Limb (tissue), 2 donors: ENCODE measurements around the gene KCNQ1OT1.
A peak's percentile ranks its signal among the peaks of the same experiment; 100 is the strongest.

Source experiments
- DNase-seq, 2 donors: peaks; one replicate each; pipeline ENCODE4 v3.0.0-alpha.2; 2016; ENCODE audit errors: extremely low spot score in 2 of 2

The KCNQ1OT1 gene

DNA sequence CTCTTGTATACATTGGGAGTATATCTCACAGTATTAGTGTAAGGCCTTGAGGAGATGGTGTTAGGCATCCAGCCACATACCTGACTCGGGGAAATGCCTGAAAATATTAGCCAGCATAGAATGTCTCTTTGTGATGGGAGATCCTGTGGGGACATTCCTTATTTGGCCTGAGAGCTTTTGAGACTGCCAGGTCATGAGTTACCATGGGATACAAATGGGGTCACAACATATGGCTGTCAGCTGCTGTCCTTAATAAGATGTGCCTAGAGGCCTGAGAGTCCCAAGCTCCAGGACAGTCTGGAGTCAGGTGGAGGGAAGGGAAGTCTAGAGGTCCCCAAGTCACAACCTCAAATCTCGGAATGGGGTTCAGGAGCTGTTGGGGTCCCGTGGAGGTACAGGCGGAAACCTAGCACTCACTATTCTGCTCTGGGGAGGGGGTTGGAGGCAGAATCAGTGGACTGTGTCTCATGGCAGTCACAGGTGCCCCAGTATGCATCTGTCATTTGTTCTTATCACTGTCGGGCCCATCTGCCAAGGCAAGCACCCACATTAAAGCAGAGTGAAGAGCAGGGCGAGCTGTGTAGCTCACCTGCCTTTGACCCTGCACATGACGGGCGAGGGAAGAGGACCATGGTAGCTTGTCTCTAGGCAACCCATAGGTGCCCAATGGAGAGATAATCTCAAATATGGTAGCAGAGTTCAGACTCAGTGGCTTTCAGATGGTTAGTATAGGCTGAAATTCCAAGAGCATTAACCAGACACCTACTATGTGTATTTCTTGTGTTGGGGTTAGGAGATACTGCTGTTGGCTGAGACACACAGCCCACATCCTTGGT lies 29.9 kb downstream of the KCNQ1OT1 start:
- peak in 1 of 2 donors; percentile 15 for DNase-seq

DNA sequence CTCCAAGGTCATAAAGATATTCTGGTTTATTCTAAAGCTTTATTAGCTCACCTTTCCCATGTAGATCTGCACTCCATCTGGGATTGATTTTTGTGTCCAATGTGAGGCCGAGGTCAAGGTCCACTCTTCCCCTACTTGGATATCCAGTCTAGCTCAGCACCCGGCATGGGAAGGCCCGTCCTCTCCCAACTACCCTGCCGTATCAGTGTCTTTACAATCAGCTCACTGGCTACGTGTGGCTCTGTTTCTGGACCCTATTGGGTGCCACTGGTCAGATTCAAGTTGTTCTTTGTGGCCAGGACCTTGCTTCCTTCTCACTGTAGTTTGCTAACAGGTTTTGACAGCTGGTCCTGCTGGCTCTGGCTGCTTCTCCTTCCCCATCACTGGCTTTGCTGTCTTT lies 30.9 kb downstream of the KCNQ1OT1 start:
- DNase-seq = no peak

DNA sequence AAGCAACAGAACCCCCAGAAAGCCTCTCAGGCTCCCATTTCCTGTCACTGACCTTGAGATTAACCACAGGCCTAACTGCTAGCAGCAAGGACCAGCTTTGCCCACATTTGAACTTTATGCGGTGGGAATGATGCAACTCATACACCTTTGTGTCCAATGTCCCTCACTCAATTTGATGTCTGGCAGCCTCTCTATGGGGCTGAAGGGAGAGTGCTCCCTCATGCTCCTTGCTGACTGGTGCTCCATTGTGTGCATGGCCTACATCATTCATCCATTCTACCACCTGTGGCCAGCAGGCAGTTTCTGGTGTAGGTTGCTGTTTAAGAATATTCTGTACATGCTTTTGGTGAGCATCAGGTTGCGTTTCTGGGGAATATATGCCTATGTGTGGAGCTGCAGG lies 31.9 kb downstream of the KCNQ1OT1 start:
- no peak for DNase-seq

DNA sequence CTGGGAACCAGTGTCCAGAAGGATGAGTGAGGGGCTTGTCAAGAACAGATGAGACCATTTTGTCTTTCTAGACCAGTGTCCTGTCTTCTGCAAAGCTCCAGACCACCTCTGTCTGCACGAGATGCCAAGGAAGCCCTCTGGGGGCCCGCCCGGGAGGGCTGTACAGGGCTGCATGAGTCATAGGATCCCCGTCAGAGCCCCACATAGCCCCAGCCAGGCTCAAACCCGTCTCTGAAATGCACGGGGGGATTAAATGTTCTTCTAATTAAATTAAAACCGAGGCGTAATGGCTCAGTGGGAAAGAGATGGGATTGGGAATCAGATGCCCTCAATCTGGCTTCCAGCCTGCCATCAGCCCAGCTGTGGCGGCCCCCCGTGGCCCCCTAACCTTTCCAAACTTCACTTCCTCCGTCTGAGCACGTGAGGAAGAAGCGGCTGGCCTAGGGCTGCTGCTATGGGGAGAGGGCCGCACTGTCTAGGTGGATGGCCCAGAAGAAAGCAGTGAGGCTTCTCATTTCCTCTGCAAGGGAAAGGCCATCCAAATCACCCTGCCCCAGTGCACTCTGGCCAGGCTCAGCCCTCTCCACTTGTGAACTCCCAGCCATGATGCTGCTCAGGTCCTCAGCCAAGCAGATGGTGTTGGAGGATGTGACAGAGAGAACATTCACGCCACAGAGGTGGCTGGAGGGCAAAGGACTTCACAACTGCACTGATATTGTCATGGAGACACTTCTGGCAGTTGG lies 32.8 kb downstream of the KCNQ1OT1 start:
- DNase-seq = peak in 1 of 2 donors; percentile 32

DNA sequence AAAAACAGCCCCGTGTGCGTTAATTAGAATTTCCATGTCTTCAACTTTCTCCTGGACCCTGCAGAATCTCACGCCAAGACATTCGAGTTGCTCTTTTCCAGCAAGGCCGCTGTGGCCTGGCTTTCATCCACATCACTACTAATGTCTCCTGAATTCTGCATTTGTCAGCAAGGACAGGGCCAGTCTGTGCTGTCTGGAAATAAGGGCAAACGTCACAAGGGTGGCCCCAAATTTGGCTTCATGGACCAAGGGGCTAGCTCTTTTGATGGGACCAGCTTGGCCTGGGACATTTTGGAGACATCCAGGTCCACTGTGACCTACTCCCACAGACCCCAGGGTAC lies 33.4 kb downstream of the KCNQ1OT1 start:
- DNase-seq = peak in 1 of 2 donors; percentile 32

DNA sequence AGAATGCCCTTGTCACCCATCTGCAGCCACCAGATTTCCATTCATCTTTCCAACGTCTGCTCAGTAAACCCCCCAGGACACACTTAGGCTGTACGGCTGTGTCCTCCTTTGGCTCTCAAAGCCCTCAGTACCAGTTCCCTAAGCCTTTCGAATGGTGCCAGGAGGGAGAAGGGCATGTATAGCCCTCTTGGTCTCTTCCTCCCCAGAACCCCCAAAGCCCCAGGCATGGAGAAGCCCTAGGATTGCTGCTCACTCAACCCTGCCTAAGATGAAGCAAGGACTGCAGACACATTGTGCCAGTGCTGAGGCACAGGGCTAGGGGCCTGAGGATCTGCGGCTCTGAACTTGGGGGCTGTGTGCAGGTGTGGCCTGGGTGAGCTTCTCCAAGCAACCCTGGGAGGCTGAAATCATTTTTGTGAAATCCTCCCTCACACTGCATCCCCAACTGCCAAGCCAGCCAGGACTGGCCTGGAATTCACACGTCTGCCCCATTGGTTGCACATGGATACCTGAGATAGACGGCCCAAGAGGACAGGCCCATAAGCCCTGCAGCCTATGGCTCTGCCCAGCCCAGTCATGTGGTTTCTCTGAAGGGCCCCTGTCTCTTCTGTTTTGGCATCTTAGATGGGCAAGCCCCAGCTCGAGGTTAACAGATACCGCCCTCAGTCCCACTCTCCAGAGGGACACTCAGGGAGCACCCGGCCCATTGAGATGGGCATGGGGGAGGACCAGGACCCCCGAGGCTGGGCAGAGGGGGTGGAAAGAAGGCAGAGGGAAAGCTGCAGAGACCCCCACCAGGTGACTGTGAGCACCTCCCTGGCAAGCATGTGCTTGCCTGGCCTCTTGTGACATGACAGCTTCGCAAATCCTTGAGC lies 34.0 kb downstream of the KCNQ1OT1 start:
- peak in 1 of 2 donors; percentile 12 for DNase-seq

DNA sequence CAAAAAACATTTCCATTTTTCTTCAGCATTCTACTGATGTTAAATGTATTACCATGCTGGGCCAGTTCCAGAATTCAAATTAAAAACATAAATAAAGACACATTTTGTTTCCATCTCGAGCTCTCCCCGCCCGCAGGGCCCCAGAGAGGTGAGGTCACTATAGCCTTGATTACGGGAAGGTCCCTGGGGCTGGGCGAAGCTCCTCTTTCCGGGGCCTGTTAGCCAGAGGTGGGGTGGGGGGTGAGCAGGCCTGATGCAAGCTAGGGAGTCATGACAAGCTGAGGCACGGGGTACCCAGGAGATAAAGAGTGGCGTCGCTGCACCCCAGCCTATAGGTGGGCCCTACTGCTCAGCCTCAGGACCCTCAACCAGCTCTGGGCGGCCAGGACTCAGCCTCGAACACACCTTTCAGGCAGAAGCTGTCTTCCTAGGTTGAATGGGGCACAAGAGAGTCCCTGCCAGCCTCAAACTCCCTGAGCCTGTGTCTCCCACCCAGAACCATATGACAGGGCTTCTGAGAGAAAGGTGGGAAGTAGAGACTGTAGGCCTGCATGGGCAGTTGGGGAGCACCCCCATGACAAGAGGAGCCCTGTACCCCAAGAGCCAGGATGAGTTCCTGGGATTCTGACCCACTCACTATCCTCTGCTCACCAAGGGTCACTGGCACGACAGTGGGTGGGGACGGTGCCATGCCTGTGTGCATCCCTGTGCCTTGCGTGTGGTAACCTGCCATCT lies 34.8 kb downstream of the KCNQ1OT1 start:
- DNase-seq = peak in 1 of 2 donors; percentile 29

DNA sequence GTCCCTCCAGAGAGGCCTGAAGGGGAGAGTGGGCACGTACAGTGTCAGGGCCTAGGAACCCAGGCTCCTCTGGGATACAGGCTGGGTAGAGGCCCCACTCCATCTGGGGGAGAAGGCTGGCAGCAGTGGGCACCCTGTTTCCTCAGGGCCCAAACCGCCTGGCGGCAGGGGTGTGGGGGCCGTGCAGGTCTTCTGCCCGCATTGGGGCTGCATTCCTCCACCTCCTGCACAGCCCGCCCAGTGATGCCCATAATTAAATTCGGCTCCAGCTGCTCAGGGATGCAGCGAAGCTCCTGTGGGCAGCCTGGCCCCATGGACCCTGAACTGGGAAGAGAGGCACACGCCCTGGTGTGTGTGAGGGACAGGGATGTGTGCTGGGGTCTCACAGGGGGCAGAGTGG lies 35.4 kb downstream of the KCNQ1OT1 start:
- peak in 1 of 2 donors; percentile 21 for DNase-seq

DNA sequence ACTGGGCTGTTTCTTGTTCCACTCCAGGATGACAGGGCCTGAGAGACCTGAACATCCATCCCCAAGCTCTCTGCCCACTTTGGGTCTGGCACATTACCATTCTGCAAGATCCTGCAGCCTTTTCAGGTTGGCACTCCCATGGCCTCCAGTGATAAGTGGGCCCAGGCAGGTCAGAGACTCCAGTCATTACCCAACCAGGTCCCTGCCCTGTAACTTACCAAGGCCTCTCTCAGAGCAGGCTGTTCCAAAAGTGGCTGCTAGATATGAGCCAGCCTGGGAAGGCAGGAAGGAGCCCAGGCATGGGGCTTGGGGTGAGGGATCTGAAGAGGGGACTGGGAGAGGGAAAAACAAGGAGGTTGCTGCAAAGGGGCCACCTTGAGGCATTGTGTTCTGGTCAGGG lies 35.9 kb downstream of the KCNQ1OT1 start:
- no peak for DNase-seq

DNA sequence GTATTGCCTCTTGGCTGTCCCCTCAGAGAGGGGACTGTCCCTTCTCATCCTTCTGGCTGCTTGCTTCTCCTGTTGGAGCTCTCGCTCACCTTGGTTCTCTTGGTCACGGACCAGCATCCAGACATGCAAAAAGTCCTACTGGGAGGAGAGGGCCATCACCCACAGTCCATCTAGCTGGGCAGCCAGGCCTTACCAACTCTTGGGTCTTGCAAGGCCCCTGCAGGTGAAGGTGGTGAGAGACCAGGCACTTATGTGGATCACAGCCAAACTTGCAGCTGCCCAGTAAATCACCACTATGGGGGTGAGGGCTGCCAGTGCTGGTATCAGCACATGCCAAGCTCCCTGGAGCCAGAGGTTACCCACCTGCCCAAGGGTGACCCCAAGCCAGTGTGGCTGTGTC lies 36.3 kb downstream of the KCNQ1OT1 start:
- peak in 1 of 2 donors; percentile 22 for DNase-seq

DNA sequence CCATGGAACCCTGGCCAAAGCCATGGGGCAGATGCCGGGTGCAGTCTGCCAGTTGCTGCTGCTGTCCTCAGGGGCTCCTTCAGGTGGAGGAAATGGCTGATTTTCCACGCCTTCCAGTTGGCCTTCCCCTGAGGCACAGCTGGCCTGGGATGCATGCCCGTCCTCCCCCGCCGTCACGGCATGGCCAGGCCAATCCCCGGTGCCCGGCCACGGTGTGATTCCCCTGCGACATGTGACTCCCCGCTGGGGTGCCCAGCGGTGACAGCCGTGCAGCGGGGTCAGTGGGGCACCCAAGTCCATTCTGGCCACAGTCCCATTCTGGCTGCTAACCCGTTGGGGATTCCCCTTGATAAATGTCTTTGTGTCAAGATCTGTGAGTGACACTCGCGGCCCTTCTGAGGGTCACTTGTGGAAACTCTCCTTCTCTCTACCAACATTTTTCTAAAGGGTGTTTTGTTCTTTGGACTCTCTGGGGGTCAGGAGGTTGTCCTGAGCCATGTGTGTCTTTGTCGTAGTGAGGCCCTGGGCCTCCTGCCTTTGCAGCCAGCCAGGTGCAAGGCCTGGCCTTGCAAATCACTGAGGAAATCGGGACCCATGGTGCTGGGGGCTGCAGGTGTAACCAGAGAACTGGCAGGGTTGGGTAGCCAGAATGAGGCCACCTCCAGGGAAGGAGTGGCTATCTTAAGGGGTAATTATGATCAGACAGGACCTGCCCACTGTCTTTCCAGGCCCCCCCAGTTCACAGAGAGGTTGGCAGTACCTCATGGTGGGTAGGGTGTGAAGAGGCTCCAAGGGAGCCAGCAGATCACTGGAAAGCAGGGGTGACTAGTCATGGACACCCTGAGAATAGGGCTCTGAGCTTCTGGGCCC lies 37.1 kb downstream of the KCNQ1OT1 start:
- peak in 1 of 2 donors; percentile 32 for DNase-seq

DNA sequence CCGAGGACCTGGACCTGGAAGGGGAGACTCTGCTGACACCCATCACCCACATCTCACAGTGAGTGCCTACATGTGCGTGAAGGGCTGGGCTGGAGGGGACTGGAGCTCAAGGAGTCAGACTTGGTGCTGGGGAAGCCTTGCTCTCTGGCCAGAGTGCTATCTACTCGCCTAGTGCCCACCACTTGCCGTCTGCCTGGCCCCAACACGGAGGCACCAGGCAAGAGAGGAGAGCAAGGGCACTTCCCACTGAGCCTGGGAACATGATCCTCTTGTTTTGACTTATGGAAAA lies 37.8 kb downstream of the KCNQ1OT1 start:
- DNase-seq = peak in 1 of 2 donors; percentile 24

DNA sequence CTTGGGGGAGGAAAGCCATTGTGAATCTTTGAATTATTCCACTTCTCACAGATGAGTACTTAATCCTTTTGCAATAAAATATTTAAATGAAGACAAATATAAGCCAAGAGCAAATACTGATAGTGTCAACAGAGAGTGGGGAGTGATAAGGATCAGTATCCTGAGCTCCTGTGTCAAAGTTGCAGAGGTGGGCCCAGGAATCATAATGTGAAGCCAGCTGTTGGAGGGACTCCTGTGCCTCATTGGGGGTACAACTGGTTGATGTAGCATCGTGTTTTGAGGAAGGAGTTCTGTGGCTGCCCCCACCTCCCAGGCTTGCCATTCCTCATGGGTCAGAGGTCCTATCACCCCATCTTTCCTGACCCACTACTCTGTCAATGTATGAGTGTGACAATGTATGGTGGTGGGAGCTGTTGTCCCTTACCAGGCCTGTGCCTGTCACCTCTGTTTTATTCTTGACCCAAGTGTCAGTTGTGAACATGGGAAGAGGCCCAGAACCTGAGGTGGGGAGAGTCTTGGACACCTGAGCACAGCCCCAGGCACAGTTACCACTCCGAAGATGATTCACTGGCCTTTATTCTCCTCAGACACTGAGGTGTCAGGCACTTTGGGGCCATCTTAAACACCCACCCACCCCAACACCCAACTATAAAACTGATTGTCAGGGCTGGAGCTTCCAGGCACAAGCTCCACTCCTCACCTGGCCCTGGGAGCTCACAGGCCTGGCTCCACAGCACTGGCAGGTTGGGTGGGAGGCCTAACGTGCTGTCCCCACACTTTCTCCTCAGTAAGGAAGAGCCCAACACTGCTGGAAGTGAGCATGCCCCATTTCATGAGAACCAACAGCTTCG lies 38.4 kb downstream of the KCNQ1OT1 start:
- peak in 1 of 2 donors; percentile 18 for DNase-seq

DNA sequence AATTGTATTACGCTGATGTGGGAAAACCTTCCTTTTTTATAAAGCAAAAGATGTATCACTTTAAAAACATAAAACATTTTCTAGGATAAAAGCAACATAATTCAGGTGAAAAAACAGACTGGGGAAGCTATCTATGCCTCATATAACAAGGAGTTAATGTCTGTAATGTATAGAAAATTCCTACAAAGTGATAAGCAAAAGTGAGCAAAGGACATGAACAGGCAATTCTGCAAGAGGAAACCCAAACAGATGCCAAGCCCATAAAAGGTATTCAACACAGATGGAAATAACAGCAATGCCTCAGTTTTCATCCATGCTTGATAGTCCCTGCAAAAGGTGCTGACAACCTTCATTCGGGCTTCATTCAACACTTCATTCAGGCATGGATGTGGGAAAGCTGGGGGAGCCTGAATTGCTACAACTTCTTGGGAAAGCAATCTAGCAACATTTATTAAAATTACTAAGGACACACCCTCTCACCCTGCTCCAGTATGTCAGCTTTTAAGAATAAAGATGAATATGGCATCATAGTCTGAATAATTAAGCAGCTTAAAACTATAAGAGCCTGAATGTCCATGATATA lies 39.3 kb downstream of the KCNQ1OT1 start:
- DNase-seq = no peak

DNA sequence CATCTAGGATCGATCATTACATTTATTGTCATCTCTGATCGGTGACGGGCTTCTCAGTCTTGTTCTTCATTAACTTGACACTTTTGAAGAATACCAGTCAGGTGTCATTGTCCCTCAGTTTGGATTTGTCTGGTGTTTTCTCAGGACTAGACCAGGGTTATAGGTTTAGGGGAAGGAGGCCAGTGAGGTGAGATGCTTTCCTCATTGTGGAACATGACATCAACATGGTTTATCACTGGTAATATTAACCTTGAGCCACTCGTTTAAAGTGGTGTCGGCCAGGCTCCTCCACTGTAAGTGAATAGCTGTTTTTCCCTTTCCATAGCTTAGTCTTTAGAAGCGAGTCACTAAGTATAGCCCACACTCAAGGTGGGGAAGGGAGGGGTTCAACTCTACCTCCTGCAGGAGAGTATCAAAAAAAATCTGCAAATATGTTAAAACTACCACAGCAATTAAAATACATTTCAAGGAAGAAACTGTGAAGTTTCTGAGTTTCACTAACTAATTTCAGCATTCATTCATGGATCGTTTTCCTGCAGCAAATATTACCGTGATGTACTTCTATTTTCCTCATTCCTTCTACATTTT lies 42.0 kb downstream of the KCNQ1OT1 start:
- DNase-seq = no peak

DNA sequence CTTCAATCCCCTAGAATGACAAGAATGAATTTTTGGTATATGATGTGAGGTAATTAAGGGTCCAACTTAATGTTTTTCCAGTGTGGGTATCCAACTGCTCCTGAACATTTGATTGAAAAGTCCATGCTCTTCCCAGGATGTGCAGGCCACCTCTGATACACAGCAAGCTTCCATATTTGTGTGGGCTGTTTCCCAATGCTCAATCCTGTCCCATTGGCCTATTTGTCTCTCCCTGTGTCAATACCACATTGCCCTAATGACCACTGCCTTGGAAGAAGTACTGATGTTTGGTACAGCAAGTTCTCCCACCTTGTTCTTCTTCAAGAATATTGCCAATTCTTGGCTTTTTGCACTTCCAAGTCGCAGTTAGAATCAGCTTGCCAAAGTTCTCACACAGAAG lies 42.9 kb downstream of the KCNQ1OT1 start:
- no peak for DNase-seq

DNA sequence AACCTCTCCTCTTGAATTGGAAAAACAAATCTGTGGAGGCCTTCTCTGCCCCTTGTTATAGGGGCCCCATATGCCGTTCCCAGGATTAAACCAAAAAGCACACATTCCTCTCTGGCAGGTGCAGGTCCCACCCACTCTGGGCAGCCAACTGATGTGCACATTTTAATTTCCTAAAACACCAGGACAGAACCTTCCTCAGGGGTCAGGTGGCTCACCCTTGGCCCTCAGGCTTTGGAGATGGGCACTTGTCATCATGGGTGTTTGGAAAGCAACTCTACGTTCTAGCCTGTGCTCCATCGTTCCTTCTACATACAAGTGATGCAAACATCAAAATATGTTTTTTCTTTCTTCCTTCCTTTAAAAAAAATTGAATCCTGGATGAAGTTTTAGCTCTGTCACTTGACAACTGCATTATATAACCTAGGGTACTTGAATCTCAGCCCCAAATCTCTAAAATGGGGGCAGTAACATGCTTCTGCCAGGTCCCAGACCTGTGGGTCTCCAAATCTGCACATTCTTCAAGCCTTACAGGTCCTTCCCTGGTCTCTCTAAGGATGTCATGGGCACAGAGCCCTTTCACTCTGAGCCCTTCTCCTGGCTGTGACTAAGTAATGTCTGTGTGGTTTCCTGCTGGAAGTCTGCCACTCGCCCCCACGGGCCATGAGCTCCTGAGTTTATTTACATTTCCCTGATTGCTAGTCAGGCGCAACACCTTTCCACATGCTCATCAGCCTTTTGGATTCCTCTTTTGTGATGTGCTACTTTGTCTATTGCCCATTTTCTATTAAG lies 43.8 kb downstream of the KCNQ1OT1 start:
- DNase-seq = no peak
